Gastrocnemius medialis (tissue), 4 donors: Measurements from ENCODE around the gene KLHL30.

Experiments
- POLR2A ChIP-seq, 2 donors: fragments of 450-650 bp; IDR thresholded peaks; one replicate each; pipeline ENCODE4 v1.6.1; 2017; ENCODE audit warnings: antibody characterized with exemption in 2 of 2, mild to moderate bottlenecking in 2 of 2, moderate library complexity in 2 of 2
- TF ChIP-seq, protein P1 (sequence below), 5 experiments: fragments of 450-650 bp in 3 of 5; fragments of 200-600 bp in 2 of 5; sonication (generic) in 2 of 5; IDR thresholded peaks in 4 of 5; conservative IDR thresholded peaks in 1 of 5; 1 replicate in 4 of 5; 2 replicates in 1 of 5; pipeline ENCODE4 v1.5.1; 2016 to 2019; ENCODE audit warnings: antibody characterized with exemption in 5 of 5, mild to moderate bottlenecking in 3 of 5, moderate library complexity in 3 of 5

DNA sequence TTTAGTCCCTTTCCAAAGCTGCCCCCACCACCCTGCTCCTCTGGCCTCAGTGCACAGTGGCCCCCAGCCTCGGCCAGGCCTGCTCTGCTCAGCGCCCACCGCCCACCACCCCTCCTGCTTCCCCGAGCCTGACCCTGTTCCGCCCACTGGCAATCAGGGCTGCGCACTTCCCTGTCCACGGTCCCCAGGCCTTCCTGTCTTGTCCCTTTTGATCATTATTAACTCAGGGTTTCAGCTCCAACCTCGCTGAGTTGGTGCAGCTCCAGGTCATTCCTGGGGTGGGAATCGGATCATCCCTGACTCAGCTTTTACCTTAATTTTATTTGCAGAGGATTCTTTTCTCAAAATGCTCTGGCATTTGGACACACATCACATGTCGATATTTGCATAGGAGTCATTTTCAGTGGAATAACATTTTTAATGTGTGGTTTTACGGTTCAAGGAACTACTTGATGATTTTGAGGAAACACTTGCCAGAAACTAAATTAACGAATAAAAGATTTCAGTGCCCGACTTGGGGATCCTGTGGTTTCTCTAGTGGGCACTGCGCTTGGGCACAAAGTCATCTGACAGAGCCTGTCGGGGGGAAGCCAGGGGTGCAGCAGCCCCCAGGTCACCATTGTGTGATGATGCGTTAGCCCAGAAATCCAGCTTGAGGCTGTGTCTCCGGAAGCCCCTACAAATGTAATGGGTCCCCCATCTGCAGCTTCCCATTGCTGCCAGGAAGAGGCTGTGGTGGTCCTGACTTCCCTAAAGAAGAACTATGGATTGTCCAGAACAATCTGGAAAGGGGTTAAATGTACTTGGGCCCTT, 39.4 kb upstream of the KLHL30 start:
- TF ChIP-seq, protein P1, sequence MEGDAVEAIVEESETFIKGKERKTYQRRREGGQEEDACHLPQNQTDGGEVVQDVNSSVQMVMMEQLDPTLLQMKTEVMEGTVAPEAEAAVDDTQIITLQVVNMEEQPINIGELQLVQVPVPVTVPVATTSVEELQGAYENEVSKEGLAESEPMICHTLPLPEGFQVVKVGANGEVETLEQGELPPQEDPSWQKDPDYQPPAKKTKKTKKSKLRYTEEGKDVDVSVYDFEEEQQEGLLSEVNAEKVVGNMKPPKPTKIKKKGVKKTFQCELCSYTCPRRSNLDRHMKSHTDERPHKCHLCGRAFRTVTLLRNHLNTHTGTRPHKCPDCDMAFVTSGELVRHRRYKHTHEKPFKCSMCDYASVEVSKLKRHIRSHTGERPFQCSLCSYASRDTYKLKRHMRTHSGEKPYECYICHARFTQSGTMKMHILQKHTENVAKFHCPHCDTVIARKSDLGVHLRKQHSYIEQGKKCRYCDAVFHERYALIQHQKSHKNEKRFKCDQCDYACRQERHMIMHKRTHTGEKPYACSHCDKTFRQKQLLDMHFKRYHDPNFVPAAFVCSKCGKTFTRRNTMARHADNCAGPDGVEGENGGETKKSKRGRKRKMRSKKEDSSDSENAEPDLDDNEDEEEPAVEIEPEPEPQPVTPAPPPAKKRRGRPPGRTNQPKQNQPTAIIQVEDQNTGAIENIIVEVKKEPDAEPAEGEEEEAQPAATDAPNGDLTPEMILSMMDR (IDR thresholded peaks at IDR 0.05 in 4 of 5, conservative IDR thresholded peaks at IDR 0.05 in 1 of 5), result no peak
- TF ChIP-seq POLR2A (IDR thresholded peaks at IDR 0.05), result no peak
